Measurements from ENCODE around the gene ACSM6. TPM values are rescaled to one million over a fixed set of nuclear protein-coding genes. Genes with fewer than 3 reads are reported as not detected.

Gene ACSM6
- total RNA-seq, 2 donors from 2014 or later, result not detected

DNA sequence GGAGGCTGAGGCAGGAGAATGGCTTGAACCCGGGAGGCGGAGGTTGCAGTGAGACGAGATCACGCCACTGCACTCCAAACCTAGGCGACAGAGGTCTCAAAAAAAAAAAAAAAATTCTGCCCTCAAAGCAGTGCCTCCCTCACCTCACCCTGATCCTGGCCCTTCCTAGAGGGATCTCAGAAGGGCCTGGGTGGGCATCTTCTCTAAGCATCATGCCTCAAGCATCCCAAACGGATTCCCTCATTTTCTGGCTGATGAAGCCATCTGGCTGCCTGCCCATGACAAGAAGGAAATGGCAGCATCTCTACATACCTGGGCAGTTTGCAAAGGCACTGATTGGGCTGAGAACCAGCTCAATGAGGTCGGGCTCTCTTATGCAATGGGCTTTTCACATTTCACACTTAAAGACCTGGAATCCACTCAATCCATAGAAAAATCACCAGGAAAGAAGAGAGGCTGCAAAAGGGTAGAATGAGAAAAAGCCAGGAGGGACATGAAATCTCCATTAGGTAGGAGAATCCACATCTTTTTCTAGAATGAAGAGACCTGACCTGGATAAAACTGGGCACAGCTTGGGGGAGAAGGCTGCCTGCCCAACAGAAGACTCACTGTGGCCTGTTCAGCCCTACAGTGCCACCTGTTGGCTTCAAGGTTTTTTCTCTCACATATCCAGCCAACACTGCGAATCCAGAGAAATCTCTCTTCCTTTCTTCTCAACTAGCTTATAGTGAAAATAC, 48.7 kb downstream of the ACSM6 start:
- TF ChIP-seq, protein P1, sequence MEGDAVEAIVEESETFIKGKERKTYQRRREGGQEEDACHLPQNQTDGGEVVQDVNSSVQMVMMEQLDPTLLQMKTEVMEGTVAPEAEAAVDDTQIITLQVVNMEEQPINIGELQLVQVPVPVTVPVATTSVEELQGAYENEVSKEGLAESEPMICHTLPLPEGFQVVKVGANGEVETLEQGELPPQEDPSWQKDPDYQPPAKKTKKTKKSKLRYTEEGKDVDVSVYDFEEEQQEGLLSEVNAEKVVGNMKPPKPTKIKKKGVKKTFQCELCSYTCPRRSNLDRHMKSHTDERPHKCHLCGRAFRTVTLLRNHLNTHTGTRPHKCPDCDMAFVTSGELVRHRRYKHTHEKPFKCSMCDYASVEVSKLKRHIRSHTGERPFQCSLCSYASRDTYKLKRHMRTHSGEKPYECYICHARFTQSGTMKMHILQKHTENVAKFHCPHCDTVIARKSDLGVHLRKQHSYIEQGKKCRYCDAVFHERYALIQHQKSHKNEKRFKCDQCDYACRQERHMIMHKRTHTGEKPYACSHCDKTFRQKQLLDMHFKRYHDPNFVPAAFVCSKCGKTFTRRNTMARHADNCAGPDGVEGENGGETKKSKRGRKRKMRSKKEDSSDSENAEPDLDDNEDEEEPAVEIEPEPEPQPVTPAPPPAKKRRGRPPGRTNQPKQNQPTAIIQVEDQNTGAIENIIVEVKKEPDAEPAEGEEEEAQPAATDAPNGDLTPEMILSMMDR (IDR thresholded peaks at IDR 0.05), result no peak
- H3K4me3 ChIP-seq, result no peak overlapping the region
- no peak overlapping the region for H3K9ac ChIP-seq (ENCODE audit: low read depth in 2 of 2, low read length in 2 of 2)
- H3K36me3 ChIP-seq, result peaks cover 8% of the 10 kb centered on the region
- intact Hi-C loops (cut with DNase I), result loop anchor here (5.0 kb wide), 1 partner anchor 55 kb away; no protein-coding TSS in a partner anchor
- H3K27me3 ChIP-seq, result no peaks in the 10 kb centered on the region
- H3K9me3 ChIP-seq, result no peaks in the 10 kb centered on the region
- DNase-seq, result no peak
- no peaks in the 10 kb centered on the region for H3K4me1 ChIP-seq
- no peak overlapping the region for H3K27ac ChIP-seq

DNA sequence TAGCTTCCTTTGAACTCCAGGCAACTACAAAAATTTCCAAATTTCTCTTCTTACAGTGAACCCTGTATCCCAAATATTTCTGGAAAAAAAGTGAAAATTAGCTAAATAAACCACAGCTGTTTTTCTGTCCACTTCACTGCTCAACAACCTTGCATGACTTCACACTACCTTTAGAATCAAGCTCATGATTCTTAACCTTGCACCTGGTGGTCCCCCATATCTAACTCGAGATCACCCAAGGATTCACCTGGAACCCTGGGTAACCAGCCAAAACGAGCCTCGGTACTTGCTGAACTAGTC, 49.2 kb downstream of the ACSM6 start:
- Histone ChIP-seq H3K9ac (ENCODE audit: low read depth in 2 of 2, low read length in 2 of 2) (no peak overlapping the region), H3K27me3 (no peaks in the 10 kb centered on the region), H3K27ac (no peak overlapping the region), H3K4me1 (no peaks in the 10 kb centered on the region), H3K9me3 (no peaks in the 10 kb centered on the region), H3K36me3 (peaks cover 8% of the 10 kb centered on the region), H3K4me3 (no peak overlapping the region)
- intact Hi-C loops (cut with DNase I), result loop anchor here (5.0 kb wide), 1 partner anchor 56 kb away; no protein-coding TSS in a partner anchor
- TF ChIP-seq, protein P1 (IDR thresholded peaks at IDR 0.05), result no peak
- DNase-seq, result no peak

DNA sequence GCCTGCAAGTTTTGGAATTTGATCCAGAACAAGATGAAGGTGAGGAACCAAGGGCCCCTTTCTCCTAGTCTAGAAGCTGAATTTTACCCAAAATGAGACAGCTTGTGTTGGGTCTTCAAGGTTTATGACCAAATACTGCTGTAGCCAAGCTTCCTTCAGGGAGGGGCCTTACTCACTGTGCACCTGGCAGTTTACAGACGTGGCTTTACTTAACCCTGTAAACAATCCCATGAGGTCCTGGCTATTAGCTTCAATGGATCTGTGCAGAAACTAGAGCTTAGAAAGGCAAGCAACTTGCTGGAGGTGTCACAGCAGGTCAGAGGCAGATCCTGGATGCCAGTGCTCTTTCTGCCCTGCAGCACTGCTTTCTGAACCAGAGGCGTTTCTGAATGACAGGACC, 50.1 kb downstream of the ACSM6 start:
- no peak overlapping the region for H3K4me3 ChIP-seq
- H3K27me3 ChIP-seq, result no peaks in the 10 kb centered on the region
- DNase-seq, result no peak
- TF ChIP-seq, protein P1 (IDR thresholded peaks at IDR 0.05), result no peak
- H3K9ac ChIP-seq (ENCODE audit: low read depth in 2 of 2, low read length in 2 of 2), result peak overlapping the region in 1 of 2 donors; percentile 4
- intact Hi-C loops (cut with DNase I), result loop anchor here (5.0 kb wide), 1 partner anchor 57 kb away; no protein-coding TSS in a partner anchor
- peaks cover 8% of the 10 kb centered on the region for H3K36me3 ChIP-seq
- no peaks in the 10 kb centered on the region for H3K9me3 ChIP-seq
- no peaks in the 10 kb centered on the region for H3K4me1 ChIP-seq
- no peak overlapping the region for H3K27ac ChIP-seq

GRCh38 chr10:95245425-95246055, 51.5 kb downstream of the ACSM6 start:
- Histone ChIP-seq H3K36me3 (peaks cover 4% of the 10 kb centered on the region), H3K4me3 (no peak overlapping the region), H3K4me1 (no peaks in the 10 kb centered on the region), H3K27me3 (no peaks in the 10 kb centered on the region), H3K27ac (no peak overlapping the region), H3K9me3 (no peaks in the 10 kb centered on the region), H3K9ac (ENCODE audit: low read depth in 2 of 2, low read length in 2 of 2) (no peak overlapping the region)
- no peak for DNase-seq
- intact Hi-C loops (cut with DNase I), result loop anchor here (2.0 kb wide), 1 partner anchor 117 kb away; no protein-coding TSS in a partner anchor
- TF ChIP-seq, protein P1 (IDR thresholded peaks at IDR 0.05), result no peak

DNA sequence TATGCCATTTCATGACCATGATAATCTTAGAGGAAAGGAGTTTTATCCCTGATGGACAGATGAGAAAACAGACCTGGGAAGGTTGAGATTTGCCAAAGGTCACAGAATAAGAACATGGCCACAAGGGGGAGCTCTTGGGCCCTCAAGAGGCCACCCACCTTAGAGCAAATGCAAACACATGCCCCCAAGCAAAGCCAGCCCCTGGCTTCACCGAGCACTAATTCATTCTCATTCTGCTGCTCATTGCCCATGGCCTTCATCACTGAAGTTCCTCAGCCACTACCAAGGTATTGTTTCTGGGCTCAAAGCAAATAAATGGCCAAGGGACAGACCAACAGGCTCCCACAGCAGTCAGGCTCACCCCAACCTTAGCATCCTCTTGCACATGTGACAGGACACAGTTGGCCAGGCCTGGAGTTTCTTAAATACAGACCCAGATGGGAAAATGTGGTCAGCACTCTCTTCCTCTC, 52.6 kb downstream of the ACSM6 start:
- H3K4me1 ChIP-seq, result no peaks in the 10 kb centered on the region
- H3K36me3 ChIP-seq, result no peaks in the 10 kb centered on the region
- no peak overlapping the region for H3K4me3 ChIP-seq
- H3K27me3 ChIP-seq, result no peaks in the 10 kb centered on the region
- peak overlapping the region in 1 of 2 donors; percentile 14 for H3K9ac ChIP-seq (ENCODE audit: low read depth in 2 of 2, low read length in 2 of 2)
- H3K27ac ChIP-seq, result no peak overlapping the region
- intact Hi-C loops (cut with DNase I), result loop anchor here (2.0 kb wide), 1 partner anchor 116 kb away; no protein-coding TSS in a partner anchor
- DNase-seq, result peak; percentile 79
- TF ChIP-seq, protein P1 (IDR thresholded peaks at IDR 0.05), result peak; percentile 81
- H3K9me3 ChIP-seq, result no peaks in the 10 kb centered on the region

Data from colonic mucosa (tissue), 4 donors.